ENCODE results near the gene LPO.

LPO gene

DNA sequence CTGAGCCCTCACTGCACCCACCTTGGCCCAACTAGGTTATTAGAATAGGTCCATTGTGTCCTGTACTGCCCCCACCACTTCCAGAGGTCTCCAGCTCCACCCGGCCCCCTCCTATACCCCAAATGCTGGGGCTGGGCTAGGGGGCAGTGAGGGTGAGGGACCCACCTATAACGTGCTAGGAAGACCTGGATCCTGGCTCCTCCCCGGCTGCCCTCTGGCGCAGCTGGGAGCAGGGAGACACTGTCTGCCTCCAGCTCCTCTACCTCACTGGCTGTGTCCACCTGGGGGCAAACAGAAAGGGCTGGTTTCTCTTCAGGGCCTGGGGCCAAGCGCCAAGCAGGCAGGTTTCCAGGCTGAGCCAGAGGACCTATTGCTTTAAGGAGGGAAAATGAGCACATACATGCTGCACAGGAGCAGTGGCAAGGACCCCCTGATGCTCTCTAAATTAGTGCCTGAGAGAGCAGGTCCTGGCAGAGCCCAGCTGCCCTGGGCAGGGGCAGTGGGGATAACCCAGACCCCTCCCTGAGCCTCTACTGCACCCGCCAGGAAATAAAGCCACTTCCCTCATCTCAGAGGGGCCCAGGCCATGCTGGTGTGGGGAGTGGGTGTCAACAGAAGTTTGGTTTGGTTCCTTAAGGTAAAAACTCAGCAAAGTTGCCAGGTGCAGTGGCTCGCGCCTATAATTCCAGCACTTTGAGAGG is 78.0 kb downstream of the LPO start:
- no peak overlapping the region for H3K4me3 ChIP-seq (ENCODE audit: low read depth in 1 of 2, low read length in 1 of 2)
- H3K36me3 ChIP-seq, result no peaks in the 10 kb centered on the region
- H3K27me3 ChIP-seq, result no peaks in the 10 kb centered on the region
- peaks cover 0 to 13% of the 10 kb centered on the region in 2 experiments for H3K4me1 ChIP-seq (ENCODE audit: control insufficient read depth in 1 of 2, insufficient read depth in 1 of 2, low read depth in 1 of 2, low read length in 1 of 2)
- TF ChIP-seq, protein P1, sequence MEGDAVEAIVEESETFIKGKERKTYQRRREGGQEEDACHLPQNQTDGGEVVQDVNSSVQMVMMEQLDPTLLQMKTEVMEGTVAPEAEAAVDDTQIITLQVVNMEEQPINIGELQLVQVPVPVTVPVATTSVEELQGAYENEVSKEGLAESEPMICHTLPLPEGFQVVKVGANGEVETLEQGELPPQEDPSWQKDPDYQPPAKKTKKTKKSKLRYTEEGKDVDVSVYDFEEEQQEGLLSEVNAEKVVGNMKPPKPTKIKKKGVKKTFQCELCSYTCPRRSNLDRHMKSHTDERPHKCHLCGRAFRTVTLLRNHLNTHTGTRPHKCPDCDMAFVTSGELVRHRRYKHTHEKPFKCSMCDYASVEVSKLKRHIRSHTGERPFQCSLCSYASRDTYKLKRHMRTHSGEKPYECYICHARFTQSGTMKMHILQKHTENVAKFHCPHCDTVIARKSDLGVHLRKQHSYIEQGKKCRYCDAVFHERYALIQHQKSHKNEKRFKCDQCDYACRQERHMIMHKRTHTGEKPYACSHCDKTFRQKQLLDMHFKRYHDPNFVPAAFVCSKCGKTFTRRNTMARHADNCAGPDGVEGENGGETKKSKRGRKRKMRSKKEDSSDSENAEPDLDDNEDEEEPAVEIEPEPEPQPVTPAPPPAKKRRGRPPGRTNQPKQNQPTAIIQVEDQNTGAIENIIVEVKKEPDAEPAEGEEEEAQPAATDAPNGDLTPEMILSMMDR (IDR thresholded peaks at IDR 0.05), result no peak
- no peak overlapping the region for H3K27ac ChIP-seq
- H3K9me3 ChIP-seq, result no peaks in the 10 kb centered on the region

DNA sequence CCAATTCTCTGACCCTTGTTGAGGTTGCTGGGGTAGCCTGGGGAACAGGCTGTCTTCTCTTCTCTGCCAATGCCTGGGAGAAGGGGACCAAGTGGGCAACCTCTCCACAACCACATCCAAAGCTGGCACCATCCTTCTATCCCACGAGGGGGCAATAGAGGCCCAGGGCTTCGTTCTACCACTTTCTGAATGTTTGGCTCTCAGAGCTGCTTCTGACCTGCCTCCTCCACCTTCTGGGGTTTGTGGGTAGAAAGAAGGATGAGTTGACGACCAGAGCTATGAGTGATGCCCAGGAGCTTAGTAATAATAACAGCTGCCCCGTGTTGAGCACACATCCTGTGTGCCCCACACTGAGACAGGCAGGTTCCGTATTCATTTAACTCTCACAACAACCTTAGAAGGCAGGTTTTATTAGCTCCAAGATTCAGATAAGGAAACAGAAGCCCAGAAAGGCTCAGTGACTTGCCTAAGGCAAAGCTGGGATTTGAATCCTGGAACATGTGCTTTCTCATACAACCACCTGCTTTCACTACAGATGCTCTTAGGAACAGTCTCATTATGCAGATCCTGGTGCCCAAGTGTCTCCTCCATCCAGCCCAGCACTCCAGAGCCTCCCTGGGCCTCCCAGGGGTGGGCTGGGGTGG is 79.2 kb downstream of the LPO start:
- H3K27ac ChIP-seq, result peak overlapping the region; percentile 32
- no peaks in the 10 kb centered on the region for H3K36me3 ChIP-seq
- no peaks in the 10 kb centered on the region for H3K9me3 ChIP-seq
- peaks cover 0 to 13% of the 10 kb centered on the region in 2 experiments for H3K4me1 ChIP-seq (ENCODE audit: control insufficient read depth in 1 of 2, insufficient read depth in 1 of 2, low read depth in 1 of 2, low read length in 1 of 2)
- no peak overlapping the region for H3K4me3 ChIP-seq (ENCODE audit: low read depth in 1 of 2, low read length in 1 of 2)
- H3K27me3 ChIP-seq, result peaks cover under 1% of the 10 kb centered on the region
- TF ChIP-seq, protein P1 (IDR thresholded peaks at IDR 0.05), result peak; percentile 70

DNA sequence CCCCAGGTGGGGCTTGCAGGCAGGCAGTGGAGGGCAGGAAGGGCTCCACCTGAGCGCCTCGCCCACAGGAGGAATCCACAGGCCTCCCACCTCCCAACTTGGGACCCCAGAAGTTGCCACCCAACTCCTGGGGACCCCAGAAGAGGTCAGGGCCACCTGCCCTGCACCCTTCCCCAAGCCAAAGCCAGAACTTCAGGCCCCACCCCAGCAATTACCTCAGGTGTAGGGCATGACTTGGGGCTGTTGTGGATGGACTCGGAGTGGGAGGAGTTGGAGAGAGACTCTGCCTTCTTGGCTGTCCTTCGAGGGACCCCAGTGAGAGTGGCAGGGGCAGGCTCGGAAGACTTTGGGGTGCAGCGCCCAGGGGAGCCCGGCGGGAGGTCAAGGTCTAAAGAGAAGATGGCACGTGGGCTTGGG is 79.7 kb downstream of the LPO start:
- H3K4me3 ChIP-seq (ENCODE audit: low read depth in 1 of 2, low read length in 1 of 2), result no peak overlapping the region
- no peaks in the 10 kb centered on the region for H3K9me3 ChIP-seq
- H3K4me1 ChIP-seq (ENCODE audit: control insufficient read depth in 1 of 2, insufficient read depth in 1 of 2, low read depth in 1 of 2, low read length in 1 of 2), result peaks cover 0 to 13% of the 10 kb centered on the region in 2 experiments
- no peak overlapping the region for H3K27ac ChIP-seq
- H3K36me3 ChIP-seq, result no peaks in the 10 kb centered on the region
- peaks cover 6% of the 10 kb centered on the region for H3K27me3 ChIP-seq
- TF ChIP-seq, protein P1 (IDR thresholded peaks at IDR 0.05), result no peak

Data from neutrophil (primary cell).